Measurements from ENCODE around the gene DACH1.
"Not testable (repeated sequence)": the region's sequence is repeated elsewhere in the genome, so short reads cannot be mapped to it uniquely, and the experiment has no call there.

DACH1 gene

DNA sequence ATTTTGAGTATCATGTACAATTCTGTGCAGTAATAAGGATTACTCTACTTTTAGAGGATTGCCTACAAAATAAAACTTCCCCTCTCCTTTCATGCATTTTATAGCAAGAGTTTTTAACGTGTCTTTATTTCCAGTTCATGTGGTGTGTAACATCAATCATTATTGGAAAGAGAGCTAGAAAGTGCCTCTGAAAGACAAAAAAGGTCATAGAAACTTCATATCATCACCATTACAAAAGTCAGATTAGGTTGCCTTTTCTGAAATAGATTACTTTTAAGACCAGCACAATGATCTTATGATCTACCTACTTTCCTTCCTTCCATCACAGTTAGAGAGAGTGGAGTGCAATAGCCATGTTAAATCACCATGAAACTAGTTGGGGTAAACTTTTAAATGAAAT, 12.6 kb downstream of the DACH1 start:
- H3K4me3 ChIP-seq (ENCODE audit: low read depth, low read length): no peak overlapping the region
- TF ChIP-seq, protein P1, sequence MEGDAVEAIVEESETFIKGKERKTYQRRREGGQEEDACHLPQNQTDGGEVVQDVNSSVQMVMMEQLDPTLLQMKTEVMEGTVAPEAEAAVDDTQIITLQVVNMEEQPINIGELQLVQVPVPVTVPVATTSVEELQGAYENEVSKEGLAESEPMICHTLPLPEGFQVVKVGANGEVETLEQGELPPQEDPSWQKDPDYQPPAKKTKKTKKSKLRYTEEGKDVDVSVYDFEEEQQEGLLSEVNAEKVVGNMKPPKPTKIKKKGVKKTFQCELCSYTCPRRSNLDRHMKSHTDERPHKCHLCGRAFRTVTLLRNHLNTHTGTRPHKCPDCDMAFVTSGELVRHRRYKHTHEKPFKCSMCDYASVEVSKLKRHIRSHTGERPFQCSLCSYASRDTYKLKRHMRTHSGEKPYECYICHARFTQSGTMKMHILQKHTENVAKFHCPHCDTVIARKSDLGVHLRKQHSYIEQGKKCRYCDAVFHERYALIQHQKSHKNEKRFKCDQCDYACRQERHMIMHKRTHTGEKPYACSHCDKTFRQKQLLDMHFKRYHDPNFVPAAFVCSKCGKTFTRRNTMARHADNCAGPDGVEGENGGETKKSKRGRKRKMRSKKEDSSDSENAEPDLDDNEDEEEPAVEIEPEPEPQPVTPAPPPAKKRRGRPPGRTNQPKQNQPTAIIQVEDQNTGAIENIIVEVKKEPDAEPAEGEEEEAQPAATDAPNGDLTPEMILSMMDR (IDR thresholded peaks at IDR 0.05; ENCODE audit: low read depth, low read length): no peak
- in situ Hi-C loops (cut with HindIII; ENCODE audit: low sequenced_read_pairs): no loop called here
- no peak for DNase-seq (ENCODE audit: low read depth, low spot score)

DNA sequence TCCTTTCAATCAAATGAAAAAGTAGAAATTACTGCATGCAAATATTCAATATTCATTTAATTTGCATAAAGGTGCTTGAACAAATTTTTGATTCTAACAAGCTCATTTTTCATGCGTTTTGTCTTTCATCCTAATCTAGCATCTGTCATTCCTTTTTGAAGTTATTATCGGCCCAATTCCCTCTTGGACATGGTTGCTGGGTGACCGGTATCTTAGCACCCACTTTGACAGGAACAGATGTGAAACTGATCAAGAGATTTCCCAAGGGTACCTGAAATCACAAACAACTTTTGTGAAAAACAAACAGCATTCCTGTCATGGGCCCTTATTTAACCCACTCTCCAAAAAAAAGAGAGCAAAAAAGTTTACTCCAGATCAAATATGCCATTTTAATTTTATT, 13.3 kb downstream of the DACH1 start:
- in situ Hi-C loops (cut with HindIII; ENCODE audit: low sequenced_read_pairs): no loop called here
- TF ChIP-seq, protein P1 (IDR thresholded peaks at IDR 0.05; ENCODE audit: low read depth, low read length): no peak

DNA sequence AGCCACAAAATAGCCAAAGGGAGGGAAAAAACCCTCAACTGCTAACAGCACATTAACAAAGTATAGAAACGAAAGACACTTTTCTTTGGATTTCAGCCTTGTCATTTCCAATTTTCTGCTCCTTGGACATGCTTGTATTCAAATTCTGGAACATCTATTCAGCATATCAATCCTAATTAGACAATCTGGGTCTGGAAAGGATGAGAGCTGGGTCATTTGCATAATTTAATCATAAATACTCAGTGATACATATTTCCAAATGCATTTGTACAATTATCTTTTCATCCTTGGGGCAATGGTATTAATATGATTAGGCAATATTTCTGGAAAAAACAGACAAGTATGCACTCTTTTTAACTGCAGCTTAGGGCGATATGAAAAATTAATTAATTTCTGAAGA, 14.3 kb downstream of the DACH1 start:
- in situ Hi-C loops (cut with HindIII; ENCODE audit: low sequenced_read_pairs): no loop called here
- no peak for DNase-seq (ENCODE audit: low read depth, low spot score)
- TF ChIP-seq, protein P1 (IDR thresholded peaks at IDR 0.05; ENCODE audit: low read depth, low read length): no peak
- H3K4me3 ChIP-seq (ENCODE audit: low read depth, low read length): no peak overlapping the region

More for the DNA sequence above, 13.3 kb downstream of the DACH1 start:
- no peak overlapping the region for H3K4me3 ChIP-seq (ENCODE audit: low read depth, low read length)
- DNase-seq (ENCODE audit: low read depth, low spot score): no peak

DNA sequence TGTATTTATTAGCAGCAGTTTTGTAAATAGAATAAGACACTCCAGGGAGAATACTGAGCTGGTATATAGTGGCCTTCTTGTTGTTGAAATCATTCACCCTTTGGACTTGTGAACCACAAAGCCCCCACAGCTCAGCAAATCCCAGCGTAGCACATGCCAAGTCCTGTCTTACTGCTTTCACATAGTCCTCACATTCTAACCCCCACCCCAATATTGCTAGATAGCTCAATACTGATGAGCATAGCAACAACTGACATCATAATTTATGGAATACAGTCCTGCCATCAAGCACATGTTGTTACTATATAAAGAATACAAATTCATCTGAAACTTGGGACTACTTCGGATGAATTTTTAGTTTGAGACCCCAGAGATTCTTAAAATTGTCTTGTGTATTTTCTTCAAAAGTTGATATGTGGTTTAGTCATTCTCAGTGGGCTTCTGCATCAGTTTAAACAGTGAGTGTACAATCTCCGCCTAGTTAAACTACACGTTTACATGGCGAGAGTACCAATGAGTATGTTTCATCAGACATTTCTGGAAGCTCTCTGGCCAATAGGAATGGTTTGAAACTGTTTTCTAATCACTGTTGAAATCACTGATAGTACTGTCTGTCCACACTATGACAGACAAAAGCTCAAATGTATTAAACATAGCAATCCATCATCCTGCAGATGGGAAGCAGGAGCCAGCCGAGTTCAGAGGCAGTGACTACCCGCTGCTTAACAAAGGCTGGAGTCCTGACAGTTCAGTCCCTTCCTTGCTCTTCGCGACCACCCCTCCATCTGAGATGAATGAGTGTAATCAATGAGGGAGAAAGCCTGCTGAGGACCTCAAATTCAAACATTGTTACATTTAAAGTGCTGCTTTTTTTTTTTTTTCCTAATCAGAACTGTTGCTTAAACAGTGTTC, 15.2 kb downstream of the DACH1 start:
- in situ Hi-C loops (cut with HindIII; ENCODE audit: low sequenced_read_pairs): no loop called here
- TF ChIP-seq, protein P1 (IDR thresholded peaks at IDR 0.05; ENCODE audit: low read depth, low read length): no peak
- DNase-seq (ENCODE audit: low read depth, low spot score): no peak
- no peak overlapping the region for H3K4me3 ChIP-seq (ENCODE audit: low read depth, low read length)

DNA sequence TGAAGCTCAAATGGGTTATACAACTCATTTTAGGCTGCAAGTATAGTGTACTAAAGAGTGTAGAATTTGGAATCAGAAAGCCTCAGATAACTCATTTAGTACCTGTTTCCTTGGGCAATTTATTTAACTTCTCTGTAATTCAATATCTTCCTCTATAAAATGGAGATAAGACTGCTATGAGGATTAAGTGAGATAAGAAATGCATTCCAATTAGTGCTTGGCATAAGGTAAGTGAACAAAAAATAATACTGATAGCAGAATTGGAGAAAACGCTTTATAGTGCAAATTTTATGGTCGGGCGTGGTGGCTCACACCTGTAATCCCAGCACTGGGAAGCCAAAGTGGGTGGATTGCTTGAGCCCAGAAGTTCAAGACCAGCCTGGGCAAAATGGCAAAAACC, 25.0 kb downstream of the DACH1 start:
- no peak for DNase-seq (ENCODE audit: low read depth, low spot score)
- in situ Hi-C loops (cut with HindIII; ENCODE audit: low sequenced_read_pairs): no loop called here
- TF ChIP-seq, protein P1 (IDR thresholded peaks at IDR 0.05; ENCODE audit: low read depth, low read length): no peak
- no peak overlapping the region for H3K4me3 ChIP-seq (ENCODE audit: low read depth, low read length)

DNA sequence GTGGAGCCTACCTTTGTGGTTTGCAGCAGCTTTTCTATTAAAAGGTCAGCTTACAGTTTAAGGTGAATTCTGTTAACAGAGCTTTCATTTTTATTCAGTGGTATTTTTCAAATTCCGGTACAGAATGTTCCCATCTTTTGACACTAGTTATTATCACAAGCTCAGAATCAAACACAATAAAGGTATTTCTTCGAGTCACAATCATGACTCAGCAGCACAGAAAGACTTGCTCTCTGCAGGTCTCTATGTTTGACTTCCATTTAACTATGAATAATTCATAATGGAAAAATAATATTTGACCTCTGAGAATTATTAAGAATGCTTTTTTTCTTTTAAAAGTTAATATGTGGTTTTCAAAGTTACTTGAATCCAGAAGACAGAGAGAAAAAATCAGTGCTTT, 28.2 kb downstream of the DACH1 start:
- peak; percentile 4 for DNase-seq (ENCODE audit: low read depth, low spot score)
- TF ChIP-seq, protein P1 (IDR thresholded peaks at IDR 0.05; ENCODE audit: low read depth, low read length): no peak
- no peak overlapping the region for H3K4me3 ChIP-seq (ENCODE audit: low read depth, low read length)
- in situ Hi-C loops (cut with HindIII; ENCODE audit: low sequenced_read_pairs): no loop called here

DNA sequence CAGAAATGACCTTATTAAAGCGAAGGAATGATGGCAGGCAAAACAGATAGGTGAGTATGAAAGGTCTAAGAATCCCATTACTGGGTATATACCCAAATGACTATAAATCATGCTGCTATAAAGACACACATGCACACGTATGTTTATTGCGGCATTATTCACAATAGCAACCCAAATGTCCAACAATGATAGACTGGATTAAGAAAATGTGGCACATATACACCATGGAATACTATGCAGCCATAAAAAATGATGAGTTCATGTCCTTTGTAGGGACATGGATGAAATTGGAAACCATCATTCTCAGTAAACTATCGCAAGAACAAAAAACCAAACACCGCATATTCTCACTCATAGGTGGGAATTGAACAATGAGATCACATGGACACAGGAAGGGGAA, 29.4 kb downstream of the DACH1 start:
- H3K4me3 ChIP-seq (ENCODE audit: low read depth, low read length); DNase-seq (ENCODE audit: low read depth, low spot score); in situ Hi-C loops (cut with HindIII; ENCODE audit: low sequenced_read_pairs): not testable (repeated sequence)

All from astrocyte of the spinal cord (primary cell).